Lower lobe of right lung (tissue), 2 donors: Measurements from ENCODE around the gene HHEX. TPM values are rescaled to one million over a fixed set of nuclear protein-coding genes. Genes with fewer than 3 reads are reported as not detected.

Experiments used
- ATAC-seq, 2 donors: fragments of 200-7000 bp; cut with Tn5 transposase; one replicate each; pipeline ENCODE4 v1.9.1; 2020 to 2022; ENCODE audit warnings: mild to moderate bottlenecking in 2 of 2, moderate library complexity in 2 of 2
- DNase-seq: peaks from one replicate; pipeline ENCODE4 v3.0.0-alpha.2; 2020
- H3K27ac ChIP-seq: fragments of 200-600 bp; one replicate; pipeline ENCODE4 v1.8.0; 2022
- H3K27me3 ChIP-seq: fragments of 200-600 bp; one replicate; pipeline ENCODE4 v1.8.0; 2022; ENCODE audit warnings: low read depth
- H3K36me3 ChIP-seq: fragments of 200-600 bp; one replicate; pipeline ENCODE4 v1.8.0; 2022; ENCODE audit warnings: mild to moderate bottlenecking
- H3K4me1 ChIP-seq: fragments of 200-600 bp; one replicate; pipeline ENCODE4 v1.8.0; 2022
- H3K4me3 ChIP-seq: fragments of 200-600 bp; one replicate; pipeline ENCODE4 v1.8.0; 2022; ENCODE audit warnings: mild to moderate bottlenecking
- H3K9me3 ChIP-seq: fragments of 200-600 bp; one replicate; pipeline ENCODE4 v1.8.0; 2022
- CTCF ChIP-seq: fragments of 200-600 bp; IDR thresholded peaks from one replicate; pipeline ENCODE4 v1.8.0; 2022; ENCODE audit warnings: antibody characterized with exemption, mild to moderate bottlenecking
- intact Hi-C: fragments of 100-400 bp; cut with DNase I; formaldehyde crosslinking; loops from one replicate; pipeline ENCODE4 v1.11.0; 2022
- total RNA-seq: library from RNA; stranded (reverse); fragmentation: NEBNext Ultra II Directional; extraction: Animal tissue kit (Norgen Biotek cat#: 25700); gene quantifications from one replicate; pipeline ENCODE4 v1.2.1, GENCODE V29; 2021
- donor health status: DM: no; HTN: yes; CAD: no; lungs with severe emphysema.

Gene HHEX
- total RNA-seq, 1 donor from 2014 or later = 19.5 TPM

DNA sequence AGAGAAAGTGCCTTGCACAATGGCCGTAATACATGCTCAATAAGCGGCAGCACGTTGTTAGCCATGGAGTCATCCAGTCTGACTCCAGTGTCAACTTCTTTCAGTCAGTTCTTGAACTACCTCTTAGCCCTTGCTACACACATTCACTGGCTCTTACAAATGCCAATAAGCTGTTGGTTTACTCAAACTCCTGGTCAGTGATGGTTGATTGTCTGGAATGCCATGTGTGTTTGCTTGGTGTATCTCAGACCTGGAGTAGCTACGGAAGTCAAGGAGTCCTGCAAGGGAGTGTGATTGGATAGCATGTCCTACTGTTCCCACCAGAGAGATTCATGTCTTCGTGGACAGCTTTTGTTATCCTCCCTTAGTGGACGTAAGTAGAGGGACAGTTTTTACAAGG lies 37.4 kb downstream of the HHEX start:
- H3K27me3 ChIP-seq = no peaks in the 10 kb centered on the region
- no peaks in the 10 kb centered on the region for H3K4me1 ChIP-seq
- no peak overlapping the region for H3K4me3 ChIP-seq
- H3K36me3 ChIP-seq = no peaks in the 10 kb centered on the region
- intact Hi-C loops = no loop called here
- no peaks in the 10 kb centered on the region for H3K9me3 ChIP-seq
- ATAC-seq (no peak), DNase-seq (no peak)
- TF ChIP-seq CTCF = no peak
- no peak overlapping the region for H3K27ac ChIP-seq

- ATAC-seq (no peak), DNase-seq (no peak)
- no peak overlapping the region for H3K27ac ChIP-seq
- intact Hi-C loops = no loop called here
- H3K36me3 ChIP-seq = no peaks in the 10 kb centered on the region
- no peaks in the 10 kb centered on the region for H3K4me1 ChIP-seq
- TF ChIP-seq CTCF = no peak
- no peaks in the 10 kb centered on the region for H3K27me3 ChIP-seq
- H3K9me3 ChIP-seq = no peaks in the 10 kb centered on the region
- H3K4me3 ChIP-seq = no peak overlapping the region
These were observed 37.8 kb downstream of the HHEX start for GRCh38 chr10:92727550-92727949.

DNA sequence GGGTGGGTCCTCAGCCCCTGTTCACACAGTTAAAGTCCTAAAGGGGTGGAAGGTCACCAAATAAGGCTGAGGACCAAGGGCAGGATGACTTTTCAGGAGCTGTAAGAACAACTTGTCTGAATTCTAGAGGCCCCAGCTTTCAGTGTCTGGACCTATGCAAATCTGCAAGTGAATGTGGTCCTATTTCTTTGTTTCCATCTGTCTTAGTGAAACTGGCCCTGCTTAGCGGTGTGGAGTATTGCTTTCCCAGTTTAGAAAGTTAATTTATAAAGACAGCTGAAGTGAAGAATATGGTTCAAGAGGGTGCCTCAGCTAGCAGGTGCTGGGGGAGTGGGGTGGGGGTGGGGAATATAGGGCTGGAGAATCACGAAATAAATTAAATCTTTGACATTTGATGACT lies 40.1 kb downstream of the HHEX start:
- no peaks in the 10 kb centered on the region for H3K4me1 ChIP-seq
- no peaks in the 10 kb centered on the region for H3K27me3 ChIP-seq
- ATAC-seq (no peak), DNase-seq (no peak)
- no peaks in the 10 kb centered on the region for H3K36me3 ChIP-seq
- TF ChIP-seq CTCF = no peak
- H3K27ac ChIP-seq = no peak overlapping the region
- H3K9me3 ChIP-seq = no peaks in the 10 kb centered on the region
- intact Hi-C loops = no loop called here
- no peak overlapping the region for H3K4me3 ChIP-seq

DNA sequence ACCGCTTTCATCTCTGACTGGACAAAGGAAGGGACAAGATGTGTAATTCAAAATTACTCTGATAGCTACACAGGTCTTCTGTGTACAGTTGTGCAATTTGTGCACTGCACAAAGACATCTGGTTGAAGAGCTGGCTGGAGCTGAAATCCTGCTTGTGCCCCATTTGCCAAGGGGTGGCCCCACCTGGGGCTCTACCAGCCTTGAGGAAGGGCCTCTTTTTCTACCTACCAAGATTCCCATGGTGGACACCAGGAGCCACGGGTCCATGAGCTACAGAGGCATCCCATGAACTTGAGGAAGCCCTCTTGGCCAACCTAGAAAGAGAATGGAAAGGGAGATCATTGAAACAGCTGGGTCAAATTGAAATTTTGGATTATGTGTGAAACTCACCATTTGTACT lies 43.2 kb downstream of the HHEX start:
- no peak for TF ChIP-seq CTCF
- no peaks in the 10 kb centered on the region for H3K36me3 ChIP-seq
- H3K4me1 ChIP-seq = no peaks in the 10 kb centered on the region
- H3K9me3 ChIP-seq = no peaks in the 10 kb centered on the region
- intact Hi-C loops = no loop called here
- no peak overlapping the region for H3K4me3 ChIP-seq
- no peak for ATAC-seq
- no peak for DNase-seq
- no peaks in the 10 kb centered on the region for H3K27me3 ChIP-seq
- no peak overlapping the region for H3K27ac ChIP-seq

- Histone ChIP-seq H3K4me1 (no peaks in the 10 kb centered on the region), H3K36me3 (no peaks in the 10 kb centered on the region), H3K9me3 (no peaks in the 10 kb centered on the region), H3K27me3 (no peaks in the 10 kb centered on the region), H3K27ac (no peak overlapping the region), H3K4me3 (no peak overlapping the region)
- no peak for TF ChIP-seq CTCF
- DNase-seq (no peak), ATAC-seq (no peak)
- intact Hi-C loops = no loop called here
These were observed 44.5 kb downstream of the HHEX start for GRCh38 chr10:92734301-92734700.

GRCh38 chr10:92735938-92736337 lies 46.2 kb downstream of the HHEX start:
- no peaks in the 10 kb centered on the region for H3K27me3 ChIP-seq
- H3K4me3 ChIP-seq = no peak overlapping the region
- no peak overlapping the region for H3K27ac ChIP-seq
- TF ChIP-seq CTCF = no peak
- no peaks in the 10 kb centered on the region for H3K4me1 ChIP-seq
- no peaks in the 10 kb centered on the region for H3K36me3 ChIP-seq
- no peak for DNase-seq
- no peak for ATAC-seq
- intact Hi-C loops = no loop called here
- H3K9me3 ChIP-seq = no peaks in the 10 kb centered on the region
